SK-N-MC (cell line): Measurements from ENCODE around the gene MAGEB6B.

ENCODE experiments used
- EZH2 ChIP-seq: fragments of 200-600 bp; sonication (generic); IDR thresholded peaks from one replicate; pipeline ENCODE4 v1.6.1; 2017; ENCODE audit warnings: antibody characterized with exemption
- FOXP2 ChIP-seq: optimal IDR thresholded peaks from 2 replicates; pipeline ENCODE3; 2011; ENCODE audit warnings: mild to moderate bottlenecking, moderate library complexity; ENCODE audit not compliant: insufficient read depth; ENCODE audit errors: extremely low read length, control extremely low read depth
- POLR2AphosphoS5 ChIP-seq: IDR thresholded peaks from 2 replicates; pipeline ENCODE4 v1.6.1; 2012; ENCODE audit warnings: mild to moderate bottlenecking, low read depth, low read length, borderline replicate concordance

DNA sequence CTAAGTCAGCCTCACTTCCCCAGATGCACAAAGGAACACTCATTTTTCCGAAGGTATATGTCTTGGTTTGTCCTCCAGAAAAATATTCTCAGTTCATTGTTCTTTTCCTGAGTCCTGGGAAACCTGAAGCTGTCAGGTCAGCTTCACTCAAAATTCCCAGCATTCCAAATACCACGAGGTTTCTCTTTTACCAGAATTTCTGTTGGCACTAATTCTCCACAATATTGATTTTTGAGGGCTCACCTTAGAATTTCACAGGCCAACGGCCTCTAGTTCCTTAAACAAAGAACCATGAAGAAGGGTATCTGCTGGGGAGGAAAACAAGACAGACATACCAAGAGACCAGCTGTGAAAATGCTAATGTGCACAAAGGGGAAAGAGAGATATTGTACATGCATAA lies 47.6 kb downstream of the MAGEB6B start:
- TF ChIP-seq POLR2AphosphoS5: no peak
- TF ChIP-seq FOXP2: no peak
- TF ChIP-seq EZH2: no peak
